Mucosa of descending colon (tissue), 3 donors: ENCODE results near the gene FAM25G. TPM values are rescaled to one million over a fixed set of nuclear protein-coding genes. Genes with fewer than 3 reads are reported as not detected.
A peak's percentile ranks its signal among the peaks of the same experiment; 100 is the strongest.

Source experiments
- ATAC-seq: fragments of 200-7000 bp; cut with Tn5 transposase; one replicate; pipeline ENCODE4 v1.9.1; 2020; ENCODE audit warnings: mild to moderate bottlenecking, moderate library complexity
- DNase-seq, 3 donors: peaks; one replicate each; pipeline ENCODE4 v3.0.0-alpha.2; 2020
- H3K36me3 ChIP-seq: fragments of 200-600 bp; one replicate; pipeline ENCODE4 v1.8.0; 2021; ENCODE audit warnings: low read depth, mild to moderate bottlenecking
- H3K4me1 ChIP-seq: fragments of 200-600 bp; one replicate; pipeline ENCODE4 v1.8.0; 2021; ENCODE audit warnings: low read depth, mild to moderate bottlenecking
- H3K4me3 ChIP-seq: fragments of 200-600 bp; one replicate; pipeline ENCODE4 v1.8.0; 2021; ENCODE audit warnings: mild to moderate bottlenecking
- H3K9me3 ChIP-seq: fragments of 200-600 bp; one replicate; pipeline ENCODE4 v1.8.0; 2021; ENCODE audit warnings: mild to moderate bottlenecking
- intact Hi-C, 2 donors: fragments of 100-400 bp; cut with DNase I in 1 of 2; cut with micrococcal nuclease in 1 of 2; formaldehyde crosslinking; loops; one replicate each; pipeline versions ENCODE4 v1.11.0 to v1.11.1; 2022; cut with DNase I, micrococcal nuclease
- total RNA-seq, 3 donors: library from RNA; stranded (reverse); fragmentation: NEBNext Ultra II Directional in 2 of 3; extraction: Animal tissue kit (Norgen Biotek cat#: 25700) in 2 of 3; gene quantifications; one replicate each; pipeline versions ENCODE4 v1.2.1 to v1.2.4, GENCODE V29; 2021 to 2023
- TF ChIP-seq, protein P1 (sequence below): fragments of 200-600 bp; IDR thresholded peaks from one replicate; pipeline ENCODE4 v1.8.0; 2022; ENCODE audit warnings: antibody characterized with exemption, mild to moderate bottlenecking
- donor health status: DM: no; HTN: no; CAD: no; lungs with moderate emphysema.
- donor health status: DM: no; HTN: no; CAD: no.
- donor health status: DM: no; HTN: yes; CAD: no.

Gene FAM25G
- total RNA-seq, 3 donors from 2014 or later, result 4.3 TPM; not detected in 2

DNA sequence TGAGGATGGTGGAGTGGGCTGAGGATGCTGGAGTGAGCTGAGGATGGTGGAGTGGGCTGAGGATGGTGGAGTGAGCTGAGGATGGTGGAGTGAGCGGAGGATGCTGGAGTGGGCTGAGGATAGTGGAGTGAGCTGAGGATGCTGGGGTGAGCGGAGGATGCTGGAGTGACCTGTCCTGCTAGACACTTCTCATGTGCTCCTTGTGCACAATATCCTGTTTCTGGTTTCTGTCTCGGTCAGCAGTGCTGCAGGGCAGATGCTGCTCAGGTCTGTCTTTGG lies 36.8 kb downstream of the FAM25G start:
- no peaks in the 10 kb centered on the region for H3K4me1 ChIP-seq
- no peaks in the 10 kb centered on the region for H3K36me3 ChIP-seq
- intact Hi-C loops, result no loop called here
- ATAC-seq (no peak), DNase-seq (no peak)
- H3K9me3 ChIP-seq, result no peaks in the 10 kb centered on the region
- H3K4me3 ChIP-seq, result no peak overlapping the region
- TF ChIP-seq, protein P1, sequence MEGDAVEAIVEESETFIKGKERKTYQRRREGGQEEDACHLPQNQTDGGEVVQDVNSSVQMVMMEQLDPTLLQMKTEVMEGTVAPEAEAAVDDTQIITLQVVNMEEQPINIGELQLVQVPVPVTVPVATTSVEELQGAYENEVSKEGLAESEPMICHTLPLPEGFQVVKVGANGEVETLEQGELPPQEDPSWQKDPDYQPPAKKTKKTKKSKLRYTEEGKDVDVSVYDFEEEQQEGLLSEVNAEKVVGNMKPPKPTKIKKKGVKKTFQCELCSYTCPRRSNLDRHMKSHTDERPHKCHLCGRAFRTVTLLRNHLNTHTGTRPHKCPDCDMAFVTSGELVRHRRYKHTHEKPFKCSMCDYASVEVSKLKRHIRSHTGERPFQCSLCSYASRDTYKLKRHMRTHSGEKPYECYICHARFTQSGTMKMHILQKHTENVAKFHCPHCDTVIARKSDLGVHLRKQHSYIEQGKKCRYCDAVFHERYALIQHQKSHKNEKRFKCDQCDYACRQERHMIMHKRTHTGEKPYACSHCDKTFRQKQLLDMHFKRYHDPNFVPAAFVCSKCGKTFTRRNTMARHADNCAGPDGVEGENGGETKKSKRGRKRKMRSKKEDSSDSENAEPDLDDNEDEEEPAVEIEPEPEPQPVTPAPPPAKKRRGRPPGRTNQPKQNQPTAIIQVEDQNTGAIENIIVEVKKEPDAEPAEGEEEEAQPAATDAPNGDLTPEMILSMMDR, result no peak

DNA sequence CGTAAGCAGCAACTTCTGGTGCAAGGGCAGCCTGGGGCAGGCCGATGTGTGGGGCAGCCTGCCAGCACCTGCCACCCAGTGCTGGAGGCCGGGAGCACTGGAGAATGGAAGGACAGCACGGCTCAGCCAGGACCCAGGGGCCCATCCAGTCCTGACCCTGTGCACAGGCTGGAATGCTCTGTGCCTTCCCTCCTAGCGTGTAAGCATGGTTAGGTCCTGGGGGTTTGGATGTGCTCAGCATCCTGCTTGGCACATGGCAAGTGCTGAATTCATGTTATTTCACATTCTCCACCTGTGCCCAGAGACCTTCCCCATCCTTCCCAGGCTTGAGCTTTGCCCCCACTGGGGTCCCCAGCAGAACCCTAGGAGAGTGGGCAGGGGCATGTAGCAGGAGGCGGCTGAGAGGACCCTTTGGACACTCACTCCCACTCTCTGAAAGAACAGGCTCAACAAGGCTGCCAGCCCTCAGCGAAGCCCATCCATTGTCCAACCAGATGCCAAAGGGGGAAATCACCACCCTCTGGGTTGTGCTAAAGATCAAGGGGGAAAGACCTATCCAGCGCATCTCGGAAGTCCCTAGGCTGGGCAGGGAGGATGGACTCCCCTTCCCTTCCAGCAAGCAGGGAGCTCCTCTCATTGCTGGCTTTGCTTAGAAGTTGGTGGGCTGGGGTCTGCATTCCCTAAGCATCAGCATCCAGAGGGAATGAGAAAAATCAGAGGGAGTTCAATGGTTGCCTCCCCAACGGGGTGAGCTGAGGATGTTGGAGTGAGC lies 37.3 kb downstream of the FAM25G start:
- Histone ChIP-seq H3K4me3 (no peak overlapping the region), H3K9me3 (no peaks in the 10 kb centered on the region), H3K36me3 (no peaks in the 10 kb centered on the region), H3K4me1 (no peaks in the 10 kb centered on the region)
- ATAC-seq (no peak), DNase-seq (no peak)
- TF ChIP-seq, protein P1, result no peak
- intact Hi-C loops, result no loop called here

GRCh38 chr10:47453141-47454007 lies 38.1 kb downstream of the FAM25G start:
- H3K9me3 ChIP-seq, result no peaks in the 10 kb centered on the region
- TF ChIP-seq, protein P1, result no peak
- H3K4me3 ChIP-seq, result no peak overlapping the region
- H3K4me1 ChIP-seq, result no peaks in the 10 kb centered on the region
- no peaks in the 10 kb centered on the region for H3K36me3 ChIP-seq
- intact Hi-C loops, result no loop called here
- no peak for ATAC-seq
- DNase-seq, result no peak

GRCh38 chr10:47452495-47453140 lies 38.9 kb downstream of the FAM25G start:
- DNase-seq (no peak), ATAC-seq (peak; percentile 24)
- Histone ChIP-seq H3K4me3 (no peak overlapping the region), H3K9me3 (no peaks in the 10 kb centered on the region), H3K36me3 (no peaks in the 10 kb centered on the region), H3K4me1 (no peaks in the 10 kb centered on the region)
- TF ChIP-seq, protein P1, result no peak
- intact Hi-C loops, result no loop called here

GRCh38 chr10:47451998-47452494 lies 39.5 kb downstream of the FAM25G start:
- TF ChIP-seq, protein P1, result no peak
- Histone ChIP-seq H3K36me3 (no peaks in the 10 kb centered on the region), H3K4me3 (no peak overlapping the region), H3K4me1 (no peaks in the 10 kb centered on the region), H3K9me3 (no peaks in the 10 kb centered on the region)
- intact Hi-C loops, result no loop called here
- ATAC-seq, result no peak
- DNase-seq, result no peak
